ENCODE measurements around the gene ZNF546. TPM values are rescaled to one million over a fixed set of nuclear protein-coding genes. Genes with fewer than 3 reads are reported as not detected.
"Not testable (repeated sequence)": the region's sequence is repeated elsewhere in the genome, so short reads cannot be mapped to it uniquely, and the experiment has no call there.

The ZNF546 gene
- total and polyA plus RNA-seq, 7 donors: 1.0 to 9.2 (median 4.3) TPM

GRCh38 chr19:40033989-40034560 lies 37.2 kb downstream of the ZNF546 start:
- Histone ChIP-seq H3K4me3 (no peak overlapping the region), H3K4me1 (no peaks in the 10 kb centered on the region), H3K27ac (no peak overlapping the region), H3K9me3 (peaks cover 82% of the 10 kb centered on the region), H3K36me3 (ENCODE audit: insufficient read depth in 1 of 2, low read depth in 1 of 2) (peaks cover 0 to 24% of the 10 kb centered on the region in 2 donors), H3K27me3 (ENCODE audit: insufficient read depth in 3 of 3, low read length in 2 of 3) (no peaks in the 10 kb centered on the region)
- intact Hi-C loops (cut with DNase I): no loop called here
- no peak for TF ChIP-seq CTCF (IDR thresholded peaks at IDR 0.05)
- DNase-seq (no peak), ATAC-seq (no peak)
- 95 to 100% (median 98%) methylated on average over 2 of the region's 2 CpGs for WGBS, 3 donors

- DNase-seq: no peak
- Histone ChIP-seq H3K9me3 (peaks cover 68% of the 10 kb centered on the region), H3K36me3 (ENCODE audit: insufficient read depth in 1 of 2, low read depth in 1 of 2) (peaks cover 0 to 24% of the 10 kb centered on the region in 2 donors), H3K4me3 (no peak overlapping the region), H3K27me3 (ENCODE audit: insufficient read depth in 3 of 3, low read length in 2 of 3) (no peaks in the 10 kb centered on the region), H3K4me1 (no peaks in the 10 kb centered on the region), H3K27ac (no peak overlapping the region)
- intact Hi-C loops (cut with DNase I): no loop called here
- WGBS, 3 donors: 89 to 93% (median 92%) methylated on average over 4 of the region's 4 CpGs
- TF ChIP-seq CTCF (IDR thresholded peaks at IDR 0.05): no peak
- no peak for ATAC-seq
Measured at GRCh38 chr19:40035996-40036395, 39.1 kb downstream of the ZNF546 start.

GRCh38 chr19:40038047-40038446 lies 41.2 kb downstream of the ZNF546 start:
- DNase-seq; H3K27me3 ChIP-seq (ENCODE audit: insufficient read depth in 3 of 3, low read length in 2 of 3); intact Hi-C loops (cut with DNase I); ATAC-seq; H3K4me3 ChIP-seq; H3K27ac ChIP-seq; H3K4me1 ChIP-seq: not testable (repeated sequence)
- WGBS, 3 donors: 99 to 100% (median 100%) methylated on average over 1 to 3 of the region's 3 CpGs
- Histone ChIP-seq H3K9me3 (peaks cover 50% of the 10 kb centered on the region), H3K36me3 (ENCODE audit: insufficient read depth in 1 of 2, low read depth in 1 of 2) (peaks cover 0 to 25% of the 10 kb centered on the region in 2 donors)

GRCh38 chr19:40041718-40042117 lies 44.9 kb downstream of the ZNF546 start:
- ATAC-seq; H3K27ac ChIP-seq; H3K4me1 ChIP-seq; intact Hi-C loops (cut with DNase I); DNase-seq; H3K27me3 ChIP-seq (ENCODE audit: insufficient read depth in 3 of 3, low read length in 2 of 3); H3K4me3 ChIP-seq: not testable (repeated sequence)
- WGBS, 3 donors: 88 to 96% (median 94%) methylated on average over 1 of the region's 1 CpG
- Histone ChIP-seq H3K36me3 (ENCODE audit: insufficient read depth in 1 of 2, low read depth in 1 of 2) (peaks cover 11 to 38% of the 10 kb centered on the region in 2 donors), H3K9me3 (peaks cover 29% of the 10 kb centered on the region)

DNA sequence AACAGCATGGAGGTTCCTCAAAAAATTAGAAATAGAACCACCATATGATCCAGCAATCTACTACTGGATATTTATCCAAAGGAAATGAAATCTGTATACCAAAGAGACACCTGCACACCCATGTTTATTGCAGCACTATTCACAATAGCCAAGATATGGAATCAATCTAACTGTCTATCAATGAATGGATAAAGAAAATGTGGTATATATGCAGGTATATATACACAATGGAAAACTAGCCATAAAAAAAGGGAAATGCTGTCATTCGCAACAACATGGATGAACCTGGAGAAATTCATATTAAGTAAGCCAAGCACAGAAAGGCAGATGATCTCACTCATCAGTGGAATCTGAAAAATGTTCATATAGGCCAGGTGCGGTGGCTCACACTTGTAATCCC lies 56.6 kb downstream of the ZNF546 start:
- Histone ChIP-seq H3K9me3 (peaks cover 18% of the 10 kb centered on the region), H3K4me1 (peaks cover 10% of the 10 kb centered on the region), H3K4me3 (no peak overlapping the region), H3K36me3 (ENCODE audit: insufficient read depth in 1 of 2, low read depth in 1 of 2) (peaks cover 0 to 11% of the 10 kb centered on the region in 2 donors), H3K27ac (no peak overlapping the region), H3K27me3 (ENCODE audit: insufficient read depth in 3 of 3, low read length in 2 of 3) (no peaks in the 10 kb centered on the region)
- DNase-seq: no peak
- ATAC-seq: no peak
- WGBS, 3 donors: 91 to 96% (median 95%) methylated on average over 2 of the region's 2 CpGs
- intact Hi-C loops (cut with DNase I): no loop called here
- no peak for TF ChIP-seq CTCF (IDR thresholded peaks at IDR 0.05)

- H3K4me1 ChIP-seq: peaks cover 10% of the 10 kb centered on the region
- no peak for TF ChIP-seq CTCF (IDR thresholded peaks at IDR 0.05)
- peaks cover 30% of the 10 kb centered on the region for H3K9me3 ChIP-seq
- ATAC-seq (no peak), DNase-seq (no peak)
- no peaks in the 10 kb centered on the region for H3K27me3 ChIP-seq (ENCODE audit: insufficient read depth in 3 of 3, low read length in 2 of 3)
- intact Hi-C loops (cut with DNase I): no loop called here
- H3K27ac ChIP-seq: no peak overlapping the region
- no peaks in the 10 kb centered on the region for H3K36me3 ChIP-seq (ENCODE audit: insufficient read depth in 1 of 2, low read depth in 1 of 2)
- peak overlapping the region; percentile 87 for H3K4me3 ChIP-seq
- WGBS, 3 donors: 87 to 88% (median 88%) methylated on average over 9 of the region's 9 CpGs
Measured at GRCh38 chr19:40054632-40055031, 57.8 kb downstream of the ZNF546 start.
